GM18951 (cell line): ENCODE results near the gene PDZRN4.
"Not testable (repeated sequence)": the region's sequence is repeated elsewhere in the genome, so short reads cannot be mapped to it uniquely, and the experiment has no call there.

Source experiments
- POLR2A ChIP-seq: IDR thresholded peaks from 4 replicates; pipeline ENCODE4 v1.6.1; 2011; ENCODE audit warnings: mild to moderate bottlenecking; ENCODE audit not compliant: insufficient read length, insufficient read depth; ENCODE audit errors: extremely low read depth
- in situ Hi-C: fragments of 300-500 bp; cut with MboI; formaldehyde crosslinking; loops from one replicate; pipeline ENCODE4 v1.12.0; 2022; ENCODE audit warnings: low sequenced_read_pairs, mixed read lengths, inconsistent platforms; ENCODE audit not compliant: unreplicated experiment

Gene PDZRN4

GRCh38 chr12:41531147-41531829, 343.2 kb downstream of the PDZRN4 start:
- in situ Hi-C loops: no loop called here
- TF ChIP-seq POLR2A: no peak

- in situ Hi-C loops: no loop called here
- no peak for TF ChIP-seq POLR2A
Observed at GRCh38 chr12:41532072-41532471, 344.0 kb downstream of the PDZRN4 start.

GRCh38 chr12:41536813-41537490, 348.8 kb downstream of the PDZRN4 start:
- in situ Hi-C loops: no loop called here
- TF ChIP-seq POLR2A: no peak

GRCh38 chr12:41537522-41537921, 349.4 kb downstream of the PDZRN4 start:
- in situ Hi-C loops: no loop called here
- no peak for TF ChIP-seq POLR2A

- in situ Hi-C loops: no loop called here
- TF ChIP-seq POLR2A: no peak
Observed at GRCh38 chr12:41545761-41546160, 357.6 kb downstream of the PDZRN4 start.

- in situ Hi-C loops: not testable (repeated sequence)
Observed at GRCh38 chr12:41547071-41547470, 359.0 kb downstream of the PDZRN4 start.

GRCh38 chr12:41548926-41549325, 360.8 kb downstream of the PDZRN4 start:
- no peak for TF ChIP-seq POLR2A
- in situ Hi-C loops: no loop called here

GRCh38 chr12:41552588-41552987, 364.5 kb downstream of the PDZRN4 start:
- no peak for TF ChIP-seq POLR2A
- in situ Hi-C loops: no loop called here

GRCh38 chr12:41556176-41556575, 368.1 kb downstream of the PDZRN4 start:
- no peak for TF ChIP-seq POLR2A
- in situ Hi-C loops: no loop called here

- in situ Hi-C loops: no loop called here
- TF ChIP-seq POLR2A: no peak
Observed at GRCh38 chr12:41557344-41557743, 369.2 kb downstream of the PDZRN4 start.

- TF ChIP-seq POLR2A: no peak
- in situ Hi-C loops: no loop called here
Observed at GRCh38 chr12:41558671-41559070, 370.6 kb downstream of the PDZRN4 start.

GRCh38 chr12:41563051-41563450, 374.9 kb downstream of the PDZRN4 start:
- TF ChIP-seq POLR2A: no peak
- in situ Hi-C loops: no loop called here

GRCh38 chr12:41564816-41565215, 376.7 kb downstream of the PDZRN4 start:
- in situ Hi-C loops: no loop called here
- TF ChIP-seq POLR2A: no peak

- in situ Hi-C loops: no loop called here
Observed at GRCh38 chr12:41566703-41567102, 378.6 kb downstream of the PDZRN4 start.

More at GRCh38 chr12:41566703-41567102, 378.6 kb downstream of the PDZRN4 start:
- no peak for TF ChIP-seq POLR2A
